GM12878 (cell line): ENCODE results near the gene DNAH2. TPM values are rescaled to one million over a fixed set of nuclear protein-coding genes. Genes with fewer than 3 reads are reported as not detected.
A peak's percentile ranks its signal among the peaks of the same experiment; 100 is the strongest.

Experiments used
- ATAC-seq: fragments of 200-7000 bp; cut with Tn5 transposase; 3 replicates; pipeline ENCODE4 v1.9.1; 2020; ENCODE audit warnings: mild to moderate bottlenecking, moderate library complexity
- BruUV-seq: library from RNA; stranded (reverse); fragments of 400-500 nt; replicated peaks from 2 replicates; lab custom pipeline; 2021; lab: Mats Ljungman, UMichigan
- CTCF ChIA-PET: fragments of 300-600 bp; sonication (Branson Sonifier 250); formaldehyde crosslinking; extraction: SDS; loops from one replicate; lab custom pipeline; 2021; ENCODE audit warnings: inconsistent platforms; lab: Yijun Ruan, JAX
- POLR2A ChIA-PET: fragments of 350-600 bp; formaldehyde crosslinking; extraction: SDS; loops from one replicate; lab custom pipeline; 2021; ENCODE audit warnings: inconsistent platforms; lab: Charles Lee
- RAD21 ChIA-PET: fragments of 300-600 bp; sonication (Branson Sonifier 250); formaldehyde crosslinking; loops from one replicate; lab custom pipeline; 2023; ENCODE audit warnings: antibody characterized with exemption; ENCODE audit not compliant: unreplicated experiment; lab: Charles Lee
- SMC1A ChIA-PET: fragments of 300-600 bp; sonication (Branson Sonifier 250); formaldehyde crosslinking; loops from one replicate; lab custom pipeline; 2023; ENCODE audit not compliant: unreplicated experiment, uncharacterized antibody; lab: Charles Lee
- DNase-seq: peaks from one replicate; pipeline ENCODE4 v3.0.0-alpha.2; 2011; ENCODE audit warnings: low read depth, low spot score
- FAIRE-seq: peaks from 3 replicates; lab custom pipeline; 2011; peaks lifted over from hg19 to GRCh38; lab: Jason Lieb, UNC
- H2AFZ ChIP-seq: 2 replicates; pipeline ENCODE4 v1.6.0; 2011; ENCODE audit warnings: low read depth, low read length, control low read depth; ENCODE audit not compliant: control insufficient read depth
- H3K27ac ChIP-seq: 2 replicates; pipeline ENCODE4 v1.5.1; 2011; ENCODE audit warnings: control low read depth; ENCODE audit not compliant: control insufficient read depth, insufficient read depth
- H3K27me3 ChIP-seq, 2 experiments: replicated peaks in 1 of 2; 2 replicates each; pipeline versions ENCODE4 v1.6.0 to v1.6.1; 2011; ENCODE audit warnings: low read length in 1 of 2; ENCODE audit not compliant: control insufficient read depth in 2 of 2, insufficient read depth in 2 of 2
- H3K36me3 ChIP-seq, 2 experiments: 2 replicates each; pipeline ENCODE4 v1.5.1; 2011; ENCODE audit warnings: low read length in 1 of 2; ENCODE audit not compliant: control insufficient read depth in 2 of 2, insufficient read depth in 2 of 2
- H3K4me1 ChIP-seq: 2 replicates; pipeline ENCODE4 v1.6.1; 2011; ENCODE audit warnings: mild to moderate bottlenecking, low read length, moderate library complexity, mixed read lengths; ENCODE audit not compliant: control insufficient read depth, insufficient read depth
- H3K4me2 ChIP-seq: 2 replicates; pipeline ENCODE4 v1.6.0; 2011; ENCODE audit warnings: control low read depth; ENCODE audit not compliant: control insufficient read depth, insufficient read depth
- H3K4me3 ChIP-seq: fragments of 200-600 bp; sonication (generic); 2 replicates; pipeline ENCODE4 v1.5.1; 2016
- H3K79me2 ChIP-seq: 2 replicates; pipeline ENCODE4 v1.6.0; 2011; ENCODE audit warnings: low read length; ENCODE audit not compliant: control insufficient read depth, insufficient read depth
- H3K9ac ChIP-seq: 2 replicates; pipeline ENCODE4 v1.8.0; 2011; ENCODE audit warnings: low read length, control low read depth, mixed read lengths; ENCODE audit not compliant: control insufficient read depth, insufficient read depth
- H3K9me3 ChIP-seq: replicated peaks from 3 replicates; pipeline ENCODE4 v1.5.1; 2011; ENCODE audit warnings: mild to moderate bottlenecking, low read length; ENCODE audit not compliant: control insufficient read depth, insufficient read depth
- H4K20me1 ChIP-seq: 2 replicates; pipeline ENCODE4 v1.6.0; 2011; ENCODE audit not compliant: control insufficient read depth, insufficient read depth
- ASH2L ChIP-seq: fragments of 300-600, 200-600 bp; sonication (generic); IDR thresholded peaks from 2 replicates; pipeline ENCODE4 v1.6.1; 2017; ENCODE audit warnings: low read depth, mild to moderate bottlenecking, borderline replicate concordance
- BCL11A ChIP-seq: IDR thresholded peaks from 2 replicates; pipeline ENCODE4 v1.6.1; 2011; ENCODE audit warnings: low read depth, low read length
- EZH2 ChIP-seq: IDR thresholded peaks from 2 replicates; pipeline ENCODE4 v1.6.1; 2012; ENCODE audit warnings: low read depth, mild to moderate bottlenecking, control low read depth, inconsistent platforms, low read length, borderline replicate concordance; ENCODE audit not compliant: control insufficient read depth
- FOS ChIP-seq: IDR thresholded peaks from 3 replicates; pipeline ENCODE4 v1.6.1; 2011; ENCODE audit warnings: borderline replicate concordance; ENCODE audit not compliant: insufficient read length; ENCODE audit errors: extremely low read depth
- FOXM1 ChIP-seq: IDR thresholded peaks from 2 replicates; pipeline ENCODE4 v1.6.1; 2012; ENCODE audit warnings: low read depth, mild to moderate bottlenecking, inconsistent platforms, low read length, moderate library complexity
- HCFC1 ChIP-seq: fragments of 150-350 bp; IDR thresholded peaks from 2 replicates; pipeline ENCODE4 v1.6.1; 2014; ENCODE audit warnings: low read length
- RAD51 ChIP-seq: fragments of 450-650 bp; IDR thresholded peaks from 2 replicates; pipeline ENCODE4 v1.6.1; 2016; ENCODE audit warnings: moderate library complexity, mild to moderate bottlenecking, inconsistent platforms
- SMC3 ChIP-seq: IDR thresholded peaks from 2 replicates; pipeline ENCODE4 v1.6.1; 2011; ENCODE audit warnings: low read length, improper control_type of control experiment, borderline replicate concordance
- ZBTB4 ChIP-seq: fragments of 450-650 bp; formaldehyde crosslinking; IDR thresholded peaks from 2 replicates; pipeline ENCODE4 v1.4.0; 2022; ENCODE audit warnings: mild to moderate bottlenecking, moderate library complexity
- WGBS: methylation state at CpG from one replicate; pipeline ENCODE4 v1.1.6; 2016; ENCODE audit warnings: low lambda C conversion rate; ENCODE audit not compliant: insufficient replicate concordance, insufficient coverage; ENCODE audit errors: missing lambda C conversion rate; 5-methylcytosine and 5-hydroxymethylcytosine counted together
- in situ Hi-C: fragments of 300-500 bp; cut with MboI; formaldehyde crosslinking; loops from 9 replicates; pipeline ENCODE4 v1.14.3; 2018; ENCODE audit warnings: mixed read lengths
- intact Hi-C: fragments of 100-400 bp; cut with micrococcal nuclease; formaldehyde crosslinking; loops from one replicate; pipeline ENCODE4 v1.14.2; 2022; ENCODE audit not compliant: unreplicated experiment
- polyA plus RNA-seq, 11 experiments: library from polyadenylated mRNA; depleted of rRNA in 4 of 11; unstranded in 6 of 11; stranded (reverse) in 5 of 11; fragments of >200 nt; fragmentation: Nextera tagmentation in 4 of 11; fragmentation: Illumina TruSeq in 1 of 11; extraction: Ambion mirVana in 4 of 11; extraction: Trizol in 1 of 11; gene quantifications; 1 replicate in 1 of 11; 2 replicates in 10 of 11; pipeline versions ENCODE4 v1.2.1 to v1.2.3, GENCODE V29; 2011 to 2016; ENCODE audit warnings: inconsistent platforms in 2 of 11, missing spikeins in 2 of 11, low read depth in 1 of 11
- total RNA-seq, 4 experiments: library from RNA; depleted of rRNA in 3 of 4; stranded (reverse); fragments of >200 nt in 3 of 4; fragmentation: Illumina TruSeq in 1 of 4; extraction: Trizol in 1 of 4; gene quantifications; 2 replicates each; pipeline versions ENCODE4 v1.2.1 to v1.2.3, GENCODE V29; 2013 to 2021
- TF ChIP-seq, protein P1 (sequence below): fragments of 150-350 bp; IDR thresholded peaks from 2 replicates; pipeline ENCODE4 v1.6.1; 2016; ENCODE audit warnings: low read depth, low read length
- TF ChIP-seq, protein P2 (sequence below): fragments of 450-650 bp; IDR thresholded peaks from 2 replicates; pipeline ENCODE4 v1.6.1; 2016; ENCODE audit warnings: mild to moderate bottlenecking, moderate library complexity, borderline replicate concordance

DNAH2 gene
- total and polyA plus RNA-seq, 10 of the 15 experiments (the other 5 are each of a cell fraction or from before 2014, with no cell fraction given), result not detected

DNA sequence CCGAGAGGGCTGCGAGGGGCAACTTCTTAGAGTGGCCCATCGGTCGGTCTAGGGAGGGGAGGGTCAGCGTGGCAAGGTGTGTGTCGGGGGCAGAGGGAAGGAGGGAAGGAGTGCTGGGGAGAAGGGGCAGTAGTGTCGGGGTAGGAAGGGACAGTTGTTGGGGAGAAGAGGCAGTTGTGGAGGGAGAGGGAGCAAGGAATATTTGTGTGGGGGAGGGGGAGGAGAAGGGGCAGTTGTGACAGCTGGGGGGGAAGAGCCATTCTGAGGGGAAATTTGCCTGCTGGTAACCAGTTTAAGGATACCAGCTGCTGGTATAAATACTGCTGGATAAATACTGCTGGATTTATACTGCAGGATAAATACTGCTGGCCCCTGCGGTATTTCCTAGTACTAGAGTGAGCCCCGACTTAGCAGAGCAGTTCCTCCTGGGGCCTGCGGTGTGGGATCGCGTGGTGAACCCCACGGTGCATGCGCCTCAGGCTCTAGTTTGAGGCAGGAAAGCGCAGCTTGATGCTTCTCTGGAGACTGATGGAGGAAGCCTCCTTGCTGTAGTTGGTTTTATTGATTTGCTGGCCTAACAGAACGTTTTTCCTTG is 309 bp downstream of the DNAH2 start:
- H4K20me1 ChIP-seq, result no peaks in the 10 kb centered on the region
- ATAC-seq (peak; percentile 31; the same call in 2 of the 3 replicates), FAIRE-seq (no peak), DNase-seq (no peak)
- POLR2A ChIA-PET, result no interaction called here
- BruUV-seq, result no TSS peak
- SMC1A ChIA-PET, result no interaction called here
- RAD21 ChIA-PET, result interaction anchor here (0.6 kb wide), 1 partner anchor 362 kb away, joined by 3 read pairs; no protein-coding TSS in a partner anchor
- CTCF ChIA-PET, result no interaction called here
- no peaks in the 10 kb centered on the region for H3K9me3 ChIP-seq
- H3K9ac ChIP-seq, result no peak overlapping the region
- 18% methylated on average over 14 of the region's 16 CpGs for WGBS
- H3K4me3 ChIP-seq, result peak overlapping the region; percentile 17; the same call in 1 of the 2 replicates
- H3K27me3 ChIP-seq, result peaks cover 6 to 11% of the 10 kb centered on the region in 2 experiments
- in situ Hi-C loops, result no loop called here
- no peak overlapping the region for H2AFZ ChIP-seq
- intact Hi-C loops, result no loop called here
- no peak overlapping the region for H3K27ac ChIP-seq
- peak overlapping the region; percentile 75; the same call in 1 of the 2 replicates for H3K4me2 ChIP-seq
- H3K4me1 ChIP-seq, result no peaks in the 10 kb centered on the region
- no peaks in the 10 kb centered on the region for H3K36me3 ChIP-seq
- no peaks in the 10 kb centered on the region for H3K79me2 ChIP-seq
- TF ChIP-seq, protein P1, sequence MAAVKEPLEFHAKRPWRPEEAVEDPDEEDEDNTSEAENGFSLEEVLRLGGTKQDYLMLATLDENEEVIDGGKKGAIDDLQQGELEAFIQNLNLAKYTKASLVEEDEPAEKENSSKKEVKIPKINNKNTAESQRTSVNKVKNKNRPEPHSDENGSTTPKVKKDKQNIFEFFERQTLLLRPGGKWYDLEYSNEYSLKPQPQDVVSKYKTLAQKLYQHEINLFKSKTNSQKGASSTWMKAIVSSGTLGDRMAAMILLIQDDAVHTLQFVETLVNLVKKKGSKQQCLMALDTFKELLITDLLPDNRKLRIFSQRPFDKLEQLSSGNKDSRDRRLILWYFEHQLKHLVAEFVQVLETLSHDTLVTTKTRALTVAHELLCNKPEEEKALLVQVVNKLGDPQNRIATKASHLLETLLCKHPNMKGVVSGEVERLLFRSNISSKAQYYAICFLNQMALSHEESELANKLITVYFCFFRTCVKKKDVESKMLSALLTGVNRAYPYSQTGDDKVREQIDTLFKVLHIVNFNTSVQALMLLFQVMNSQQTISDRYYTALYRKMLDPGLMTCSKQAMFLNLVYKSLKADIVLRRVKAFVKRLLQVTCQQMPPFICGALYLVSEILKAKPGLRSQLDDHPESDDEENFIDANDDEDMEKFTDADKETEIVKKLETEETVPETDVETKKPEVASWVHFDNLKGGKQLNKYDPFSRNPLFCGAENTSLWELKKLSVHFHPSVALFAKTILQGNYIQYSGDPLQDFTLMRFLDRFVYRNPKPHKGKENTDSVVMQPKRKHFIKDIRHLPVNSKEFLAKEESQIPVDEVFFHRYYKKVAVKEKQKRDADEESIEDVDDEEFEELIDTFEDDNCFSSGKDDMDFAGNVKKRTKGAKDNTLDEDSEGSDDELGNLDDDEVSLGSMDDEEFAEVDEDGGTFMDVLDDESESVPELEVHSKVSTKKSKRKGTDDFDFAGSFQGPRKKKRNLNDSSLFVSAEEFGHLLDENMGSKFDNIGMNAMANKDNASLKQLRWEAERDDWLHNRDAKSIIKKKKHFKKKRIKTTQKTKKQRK, result no peak
- TF ChIP-seq EZH2, result no peak
- no peak for TF ChIP-seq HCFC1
- TF ChIP-seq, protein P2, sequence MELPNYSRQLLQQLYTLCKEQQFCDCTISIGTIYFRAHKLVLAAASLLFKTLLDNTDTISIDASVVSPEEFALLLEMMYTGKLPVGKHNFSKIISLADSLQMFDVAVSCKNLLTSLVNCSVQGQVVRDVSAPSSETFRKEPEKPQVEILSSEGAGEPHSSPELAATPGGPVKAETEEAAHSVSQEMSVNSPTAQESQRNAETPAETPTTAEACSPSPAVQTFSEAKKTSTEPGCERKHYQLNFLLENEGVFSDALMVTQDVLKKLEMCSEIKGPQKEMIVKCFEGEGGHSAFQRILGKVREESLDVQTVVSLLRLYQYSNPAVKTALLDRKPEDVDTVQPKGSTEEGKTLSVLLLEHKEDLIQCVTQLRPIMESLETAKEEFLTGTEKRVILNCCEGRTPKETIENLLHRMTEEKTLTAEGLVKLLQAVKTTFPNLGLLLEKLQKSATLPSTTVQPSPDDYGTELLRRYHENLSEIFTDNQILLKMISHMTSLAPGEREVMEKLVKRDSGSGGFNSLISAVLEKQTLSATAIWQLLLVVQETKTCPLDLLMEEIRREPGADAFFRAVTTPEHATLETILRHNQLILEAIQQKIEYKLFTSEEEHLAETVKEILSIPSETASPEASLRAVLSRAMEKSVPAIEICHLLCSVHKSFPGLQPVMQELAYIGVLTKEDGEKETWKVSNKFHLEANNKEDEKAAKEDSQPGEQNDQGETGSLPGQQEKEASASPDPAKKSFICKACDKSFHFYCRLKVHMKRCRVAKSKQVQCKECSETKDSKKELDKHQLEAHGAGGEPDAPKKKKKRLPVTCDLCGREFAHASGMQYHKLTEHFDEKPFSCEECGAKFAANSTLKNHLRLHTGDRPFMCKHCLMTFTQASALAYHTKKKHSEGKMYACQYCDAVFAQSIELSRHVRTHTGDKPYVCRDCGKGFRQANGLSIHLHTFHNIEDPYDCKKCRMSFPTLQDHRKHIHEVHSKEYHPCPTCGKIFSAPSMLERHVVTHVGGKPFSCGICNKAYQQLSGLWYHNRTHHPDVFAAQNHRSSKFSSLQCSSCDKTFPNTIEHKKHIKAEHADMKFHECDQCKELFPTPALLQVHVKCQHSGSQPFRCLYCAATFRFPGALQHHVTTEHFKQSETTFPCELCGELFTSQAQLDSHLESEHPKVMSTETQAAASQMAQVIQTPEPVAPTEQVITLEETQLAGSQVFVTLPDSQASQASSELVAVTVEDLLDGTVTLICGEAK, result no peak
- TF ChIP-seq SMC3, result no peak
- no peak for TF ChIP-seq ZBTB4 (CRISPR knock-in tag)
- no peak for TF ChIP-seq RAD51
- TF ChIP-seq ASH2L, result no peak
- TF ChIP-seq BCL11A, result no peak
- no peak for TF ChIP-seq FOS
- no peak for TF ChIP-seq FOXM1
